ENCODE data around the gene ASCC1.

ASCC1 gene

GRCh38 chr10:72215611-72216549, at the start of gene ASCC1, which contains the start of gene ANAPC16:
ASCC1 (minus strand) TSS chr10:72216276; CDS start chr10:72213298, 2,978 bp downstream.
ANAPC16 (plus strand) TSS chr10:72216012; CDS start chr10:72223915, 7,903 bp downstream.
- Histone ChIP-seq H3K9me3 (ENCODE audit: insufficient read depth, low read length) (no peaks in the 10 kb centered on the region), H3K9me2 (replicated peaks; ENCODE audit: insufficient read depth, low read length) (no peaks in the 10 kb centered on the region), H2AFZ (ENCODE audit: low read depth, low read length, severe bottlenecking) (peak within 1 kb of the TSS; percentile 93), H3K36me3 (ENCODE audit: low read length) (peaks cover 5% of the 10 kb centered on the region; the same call in 1 of the 2 replicates), H3K4me3 (ENCODE audit: insufficient read depth, low read length, poor library complexity, severe bottlenecking) (peak within 1 kb of the TSS; percentile 97), H3K79me2 (ENCODE audit: insufficient read depth, low read length) (peaks cover 45% of the 10 kb centered on the region), H3K9ac (ENCODE audit: low read length) (peak within 1 kb of the TSS; percentile 71), H3K27ac (ENCODE audit: low read depth, low read length) (peak within 1 kb of the TSS; percentile 82), H3K4me2 (ENCODE audit: low read depth, low read length, poor library complexity, severe bottlenecking) (peak within 1 kb of the TSS; percentile 99), H3K27me3 (ENCODE audit: low read length) (no peaks in the 10 kb centered on the region), H4K20me1 (ENCODE audit: low read depth, low read length) (0 out of 2 replicates have a peak, but pooled peaks cover 3% of the 10 kb centered on the region), H3F3A (ENCODE audit: insufficient read depth) (peaks cover 19% of the 10 kb centered on the region)
- TF ChIP-seq CTCF (IDR thresholded peaks at IDR 0.05; ENCODE audit: insufficient read depth, low read length, poor library complexity, severe bottlenecking) (no peak), EZH2phosphoT487 (conservative IDR thresholded peaks at IDR 0.05; ENCODE audit: low read length) (no peak)

- H2AFZ ChIP-seq (ENCODE audit: low read depth, low read length, severe bottlenecking): no peak overlapping the region
- no peak overlapping the region for H3K27ac ChIP-seq (ENCODE audit: low read depth, low read length)
- H3F3A ChIP-seq (ENCODE audit: insufficient read depth): peaks cover 14% of the 10 kb centered on the region
- no peaks in the 10 kb centered on the region for H3K79me2 ChIP-seq (ENCODE audit: insufficient read depth, low read length)
- no peaks in the 10 kb centered on the region for H3K36me3 ChIP-seq (ENCODE audit: low read length)
- no peak overlapping the region for H3K9ac ChIP-seq (ENCODE audit: low read length)
- TF ChIP-seq EZH2phosphoT487 (conservative IDR thresholded peaks at IDR 0.05; ENCODE audit: low read length): no peak
- no peak for TF ChIP-seq CTCF (IDR thresholded peaks at IDR 0.05; ENCODE audit: insufficient read depth, low read length, poor library complexity, severe bottlenecking)
- no peak overlapping the region for H3K4me2 ChIP-seq (ENCODE audit: low read depth, low read length, poor library complexity, severe bottlenecking)
- H4K20me1 ChIP-seq (ENCODE audit: low read depth, low read length): no peaks in the 10 kb centered on the region
- H3K4me3 ChIP-seq (ENCODE audit: insufficient read depth, low read length, poor library complexity, severe bottlenecking): no peak overlapping the region
- H3K9me3 ChIP-seq (ENCODE audit: insufficient read depth, low read length): no peaks in the 10 kb centered on the region
- no peaks in the 10 kb centered on the region for H3K9me2 ChIP-seq (replicated peaks; ENCODE audit: insufficient read depth, low read length)
- no peaks in the 10 kb centered on the region for H3K27me3 ChIP-seq (ENCODE audit: low read length)
Measured at GRCh38 chr10:72265508-72265907, 49.4 kb upstream of the ASCC1 start.

GRCh38 chr10:72264536-72264935, 48.5 kb upstream of the ASCC1 start:
- H3K27ac ChIP-seq (ENCODE audit: low read depth, low read length): no peak overlapping the region
- TF ChIP-seq EZH2phosphoT487 (conservative IDR thresholded peaks at IDR 0.05; ENCODE audit: low read length) (no peak), CTCF (IDR thresholded peaks at IDR 0.05; ENCODE audit: insufficient read depth, low read length, poor library complexity, severe bottlenecking) (no peak)

More at GRCh38 chr10:72264536-72264935, 48.5 kb upstream of the ASCC1 start:
- no peaks in the 10 kb centered on the region for H3K36me3 ChIP-seq (ENCODE audit: low read length)
- H2AFZ ChIP-seq (ENCODE audit: low read depth, low read length, severe bottlenecking): no peak overlapping the region
- H3K9me2 ChIP-seq (replicated peaks; ENCODE audit: insufficient read depth, low read length): no peaks in the 10 kb centered on the region
- no peaks in the 10 kb centered on the region for H3K79me2 ChIP-seq (ENCODE audit: insufficient read depth, low read length)
- H3K4me3 ChIP-seq (ENCODE audit: insufficient read depth, low read length, poor library complexity, severe bottlenecking): no peak overlapping the region
- no peaks in the 10 kb centered on the region for H3K27me3 ChIP-seq (ENCODE audit: low read length)
- no peak overlapping the region for H3K4me2 ChIP-seq (ENCODE audit: low read depth, low read length, poor library complexity, severe bottlenecking)
- H3F3A ChIP-seq (ENCODE audit: insufficient read depth): peaks cover 17% of the 10 kb centered on the region
- H4K20me1 ChIP-seq (ENCODE audit: low read depth, low read length): no peaks in the 10 kb centered on the region
- H3K9ac ChIP-seq (ENCODE audit: low read length): no peak overlapping the region
- no peaks in the 10 kb centered on the region for H3K9me3 ChIP-seq (ENCODE audit: insufficient read depth, low read length)

Measured in SU-DHL-6 (cell line).